GM21825 (cell line): ENCODE data around the gene MACROH2A1.

Experiments
- ATAC-seq: cut with Tn5 transposase; IDR thresholded peaks from one replicate; pipeline ENCODE4 v1.9.1; 2021; ENCODE audit warnings: mild to moderate bottlenecking, moderate library complexity; ENCODE audit not compliant: unreplicated experiment

Gene MACROH2A1

DNA sequence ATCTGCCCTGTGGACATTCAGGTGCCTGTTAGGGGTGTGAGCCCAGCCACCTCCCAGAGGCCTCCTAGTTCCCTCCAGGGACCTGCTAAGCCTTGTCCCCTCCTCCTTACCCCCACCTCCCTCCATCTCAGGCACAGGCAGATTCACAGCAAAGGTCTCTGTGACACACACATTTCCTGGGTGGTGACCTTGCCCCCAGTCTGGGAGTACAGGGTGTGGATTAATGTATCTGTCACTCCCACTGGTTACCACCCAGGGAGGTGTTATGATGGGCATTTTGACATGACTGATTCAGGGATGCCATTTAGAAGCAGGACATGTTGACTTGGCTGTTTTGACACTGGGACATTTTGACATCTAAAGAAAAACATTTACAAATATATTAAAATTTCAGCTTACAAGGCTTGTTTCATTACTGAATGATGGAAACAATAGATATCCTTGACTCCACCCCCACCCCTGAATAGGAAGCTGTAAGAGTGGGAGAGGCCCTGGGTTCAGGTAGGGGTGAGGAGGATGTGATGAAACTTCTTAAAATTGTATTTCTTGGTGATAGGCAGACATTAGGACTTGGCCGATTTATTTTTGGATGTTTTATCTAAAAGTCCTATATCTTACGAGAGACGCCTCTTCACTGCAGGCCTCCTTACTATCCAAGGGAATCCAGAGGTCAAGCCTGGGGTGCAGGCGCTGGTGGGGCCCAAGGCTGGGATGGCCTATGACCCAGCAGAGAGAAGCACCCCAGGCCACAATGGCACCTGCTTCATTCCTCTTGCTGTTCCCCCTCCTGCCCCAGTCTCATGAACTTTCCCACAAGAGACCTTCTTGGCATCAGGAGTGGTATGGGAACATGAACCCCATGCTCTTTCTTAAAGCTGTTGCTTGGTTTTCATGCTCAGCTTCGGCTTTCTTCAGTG lies 101.9 kb downstream of the MACROH2A1 start:
- no peak for ATAC-seq

- no peak for ATAC-seq
Observed at GRCh38 chr5:135295852-135296251, 103.2 kb downstream of the MACROH2A1 start.

- ATAC-seq = no peak
Observed at GRCh38 chr5:135294793-135295192, 104.2 kb downstream of the MACROH2A1 start.

- no peak for ATAC-seq
Observed at GRCh38 chr5:135289651-135290050, 109.4 kb downstream of the MACROH2A1 start.

- ATAC-seq = no peak
Observed at GRCh38 chr5:135287551-135287950, 111.5 kb downstream of the MACROH2A1 start.
